CD14-positive monocyte (primary cell): Measurements from ENCODE around the gene GRK5. TPM values are rescaled to one million over a fixed set of nuclear protein-coding genes. Genes with fewer than 3 reads are reported as not detected.

ENCODE experiments used
- DNase-seq, 3 donors: peaks; one replicate each; pipeline ENCODE4 v3.0.0-alpha.2; 2011 to 2022
- H2AFZ ChIP-seq: 2 replicates; pipeline ENCODE4 v1.6.0; 2012; ENCODE audit warnings: mild to moderate bottlenecking, low read depth, low read length, inconsistent platforms; ENCODE audit not compliant: insufficient read depth, poor library complexity, severe bottlenecking
- H3K27ac ChIP-seq, 2 donors: 1 replicate in 1 of 2; 2 replicates in 1 of 2; pipeline ENCODE4 v1.5.1; 2012 to 2013; ENCODE audit warnings: low read length in 2 of 2, control low read depth in 1 of 2, inconsistent platforms in 1 of 2, low read depth in 1 of 2, mild to moderate bottlenecking in 1 of 2
- H3K27me3 ChIP-seq, 2 donors: one replicate each; pipeline versions ENCODE4 v1.6.0 to v1.6.1; 2011 to 2013; ENCODE audit warnings: low read length in 2 of 2; ENCODE audit not compliant: control insufficient read depth in 2 of 2, insufficient read depth in 2 of 2
- H3K36me3 ChIP-seq, 2 donors: replicated peaks in 1 of 2; 1 replicate in 1 of 2; 2 replicates in 1 of 2; pipeline versions ENCODE4 v1.5.1 to v1.6.1; 2012 to 2013; ENCODE audit warnings: low read length in 2 of 2, control low read depth in 1 of 2, inconsistent platforms in 1 of 2, mild to moderate bottlenecking in 1 of 2; ENCODE audit not compliant: insufficient read depth in 2 of 2, control insufficient read depth in 1 of 2
- H3K4me1 ChIP-seq, 2 donors: 1 replicate in 1 of 2; 2 replicates in 1 of 2; pipeline versions ENCODE4 v1.5.1 to v1.6.1; 2012 to 2013; ENCODE audit warnings: low read length in 2 of 2, control low read depth in 1 of 2, inconsistent platforms in 1 of 2, mild to moderate bottlenecking in 1 of 2, moderate library complexity in 1 of 2; ENCODE audit not compliant: insufficient read depth in 2 of 2, control insufficient read depth in 1 of 2
- H3K4me2 ChIP-seq: replicated peaks from 2 replicates; pipeline ENCODE3; 2012; ENCODE audit warnings: low read length, moderate library complexity, mild to moderate bottlenecking; ENCODE audit not compliant: poor library complexity, severe bottlenecking; ENCODE audit errors: extremely low read depth
- H3K4me3 ChIP-seq, 3 experiments: fragments of 200-600 bp in 1 of 3; sonication (generic) in 1 of 3; replicated peaks in 1 of 3; 1 replicate in 2 of 3; 2 replicates in 1 of 3; pipeline ENCODE4 v1.5.1; 2011 to 2013; ENCODE audit warnings: low read length in 3 of 3, mild to moderate bottlenecking in 3 of 3, control low read depth in 2 of 3, low read depth in 2 of 3, inconsistent platforms in 1 of 3, moderate library complexity in 1 of 3
- H3K79me2 ChIP-seq: 2 replicates; pipeline ENCODE4 v1.6.0; 2012; ENCODE audit warnings: mild to moderate bottlenecking, control low read depth, inconsistent platforms, low read length, moderate library complexity; ENCODE audit not compliant: insufficient read depth
- H3K9ac ChIP-seq: 2 replicates; pipeline ENCODE4 v1.6.0; 2017; ENCODE audit warnings: low read length, mild to moderate bottlenecking; ENCODE audit not compliant: insufficient read depth, poor library complexity, severe bottlenecking
- H3K9me3 ChIP-seq, 2 donors: replicated peaks in 1 of 2; 1 replicate in 1 of 2; 2 replicates in 1 of 2; pipeline versions ENCODE4 v1.5.1 to v1.6.1; 2012 to 2013; ENCODE audit warnings: low read length in 2 of 2, control low read depth in 1 of 2; ENCODE audit not compliant: control insufficient read depth in 1 of 2, insufficient read depth in 1 of 2
- H4K20me1 ChIP-seq: 2 replicates; pipeline ENCODE4 v1.6.0; 2012; ENCODE audit warnings: mild to moderate bottlenecking, low read length, control low read depth, moderate library complexity; ENCODE audit not compliant: insufficient read depth
- H3K27ac Mint-ChIP-seq, 7 donors: one replicate each; pipeline ENCODE4 v1.8.0; 2020; ENCODE audit warnings: mild to moderate bottlenecking in 7 of 7, mixed read lengths in 7 of 7, moderate library complexity in 6 of 7, inconsistent platforms in 2 of 7
- H3K27me3 Mint-ChIP-seq, 3 donors: one replicate each; pipeline ENCODE4 v1.8.0; 2021 to 2022; ENCODE audit warnings: low read depth in 3 of 3, mild to moderate bottlenecking in 3 of 3, mixed read lengths in 3 of 3, moderate library complexity in 3 of 3, inconsistent platforms in 1 of 3
- H3K36me3 Mint-ChIP-seq, 2 donors: one replicate each; pipeline ENCODE4 v1.8.0; 2020; ENCODE audit warnings: mixed read lengths in 2 of 2, inconsistent platforms in 1 of 2, mild to moderate bottlenecking in 1 of 2
- H3K4me1 Mint-ChIP-seq: one replicate; pipeline ENCODE4 v1.8.0; 2020; ENCODE audit warnings: mild to moderate bottlenecking, mixed read lengths
- H3K4me3 Mint-ChIP-seq, 2 donors: one replicate each; pipeline ENCODE4 v1.8.0; 2020; ENCODE audit warnings: mild to moderate bottlenecking in 2 of 2, mixed read lengths in 2 of 2, moderate library complexity in 1 of 2
- H3K9me3 Mint-ChIP-seq, 7 donors: one replicate each; pipeline ENCODE4 v1.8.0; 2020 to 2022; ENCODE audit warnings: mixed read lengths in 7 of 7, mild to moderate bottlenecking in 6 of 7, moderate library complexity in 6 of 7, inconsistent platforms in 2 of 7
- CTCF ChIP-seq: fragments of 200-600 bp; IDR thresholded peaks from one replicate; pipeline ENCODE4 v1.8.0; 2022; ENCODE audit warnings: antibody characterized with exemption, mild to moderate bottlenecking
- WGBS: methylation state at CpG from one replicate; pipeline ENCODE4 v1.1.5; 2013; ENCODE audit warnings: missing lambda C conversion rate; ENCODE audit not compliant: insufficient coverage; 5-methylcytosine and 5-hydroxymethylcytosine counted together
- intact Hi-C, 2 donors: fragments of 100-400 bp; cut with micrococcal nuclease; formaldehyde crosslinking; loops; one replicate each; pipeline versions ENCODE4 v1.15.0 to v1.15.1; 2023
- polyA plus RNA-seq, 3 donors: library from polyadenylated mRNA; depleted of rRNA in 1 of 3; unstranded in 2 of 3; stranded (reverse) in 1 of 3; fragments of 300-500 nt in 2 of 3; fragments of >200 nt in 1 of 3; fragmentation: Illumina TruSeq in 2 of 3; gene quantifications; 1 replicate in 2 of 3; 2 replicates in 1 of 3; pipeline ENCODE4 v1.2.3, GENCODE V29; 2012 to 2021

The GRK5 gene
- polyA plus RNA-seq, 3 donors: 1.2 to 6.5 (median 2.8) TPM

- no peak overlapping the region for H3K4me2 ChIP-seq
- no peaks in the 10 kb centered on the region for H3K4me1 ChIP-seq
- H3K9me3 Mint-ChIP-seq: no peaks in the 10 kb centered on the region
- H3K4me3 Mint-ChIP-seq: peak overlapping the region in 1 of 2 donors; percentile 17
- no peaks in the 10 kb centered on the region for H3K4me1 Mint-ChIP-seq
- no peak overlapping the region for H3K4me3 ChIP-seq
- no peak for TF ChIP-seq CTCF
- no peak overlapping the region for H2AFZ ChIP-seq
- H3K79me2 ChIP-seq: no peaks in the 10 kb centered on the region
- no peaks in the 10 kb centered on the region for H3K9me3 ChIP-seq
- intact Hi-C loops: no loop called here
- H3K27ac ChIP-seq: no peak overlapping the region
- H3K9ac ChIP-seq: no peak overlapping the region
- 93% methylated on average over 6 of the region's 11 CpGs for WGBS
- H4K20me1 ChIP-seq: no peaks in the 10 kb centered on the region
- peaks cover 12 to 17% of the 10 kb centered on the region in 2 donors for H3K36me3 Mint-ChIP-seq
- DNase-seq: no peak
- H3K27me3 Mint-ChIP-seq: peaks cover 2 to 6% (median 3%) of the 10 kb centered on the region in 3 donors
- no peaks in the 10 kb centered on the region for H3K27me3 ChIP-seq
- peaks cover 13 to 16% of the 10 kb centered on the region in 2 donors for H3K36me3 ChIP-seq
- H3K27ac Mint-ChIP-seq: no peak overlapping the region
Measured at GRCh38 chr10:119421891-119422681, 214.7 kb downstream of the GRK5 start.

- H2AFZ ChIP-seq: no peak overlapping the region
- Mint-ChIP-seq H3K27me3 (peaks cover 1 to 4% (median 2%) of the 10 kb centered on the region in 3 donors), H3K4me1 (no peaks in the 10 kb centered on the region), H3K4me3 (peak overlapping the region in 1 of 2 donors; percentile 17), H3K36me3 (peaks cover 12 to 17% of the 10 kb centered on the region in 2 donors), H3K9me3 (no peaks in the 10 kb centered on the region), H3K27ac (no peak overlapping the region)
- no peaks in the 10 kb centered on the region for H3K79me2 ChIP-seq
- 98% methylated on average over 11 of the region's 12 CpGs for WGBS
- DNase-seq: no peak
- H3K27ac ChIP-seq: no peak overlapping the region
- H3K36me3 ChIP-seq: peaks cover 17 to 24% of the 10 kb centered on the region in 2 donors
- H4K20me1 ChIP-seq: no peaks in the 10 kb centered on the region
- TF ChIP-seq CTCF: no peak
- intact Hi-C loops: no loop called here
- H3K9me3 ChIP-seq: no peaks in the 10 kb centered on the region
- no peak overlapping the region for H3K9ac ChIP-seq
- H3K4me2 ChIP-seq: no peak overlapping the region
- H3K4me3 ChIP-seq: no peak overlapping the region
- H3K27me3 ChIP-seq: no peaks in the 10 kb centered on the region
- H3K4me1 ChIP-seq: no peaks in the 10 kb centered on the region
Measured at GRCh38 chr10:119422682-119423509, 215.5 kb downstream of the GRK5 start.
